HG03103 (cell line): Measurements from ENCODE around the gene PLIN4.
"Not testable (repeated sequence)": the region's sequence is repeated elsewhere in the genome, so short reads cannot be mapped to it uniquely, and the experiment has no call there.

Experiments used
- ATAC-seq: cut with Tn5 transposase; IDR thresholded peaks from one replicate; pipeline ENCODE4 v1.9.1; 2021; ENCODE audit warnings: low read depth; ENCODE audit not compliant: unreplicated experiment

PLIN4 gene

GRCh38 chr19:4518345-4519171 is at the start of gene PLIN4:
Gene PLIN4, minus strand, starts transcription at chr19:4518486. Its CDS starts 214 bp downstream, at chr19:4518272.
- ATAC-seq, result no peak

GRCh38 chr19:4567584-4568071 is 49.3 kb upstream of the PLIN4 start:
- no peak for ATAC-seq

GRCh38 chr19:4566402-4567051 is 48.2 kb upstream of the PLIN4 start:
- ATAC-seq, result no peak

- not testable (repeated sequence) for ATAC-seq
Observed at GRCh38 chr19:4563562-4563961, 45.3 kb upstream of the PLIN4 start.

- ATAC-seq, result not testable (repeated sequence)
Observed at GRCh38 chr19:4562085-4562484, 43.8 kb upstream of the PLIN4 start.

GRCh38 chr19:4559569-4559968 is 41.3 kb upstream of the PLIN4 start, which contains the start of gene SEMA6B:
Gene SEMA6B, minus strand, starts transcription at chr19:4559684. Its CDS starts 1,227 bp downstream, at chr19:4558457.
- no peak for ATAC-seq

GRCh38 chr19:4557971-4558941 is 40.0 kb upstream of the PLIN4 start:
- no peak for ATAC-seq

- ATAC-seq, result no peak
Observed at GRCh38 chr19:4557144-4557970, 39.1 kb upstream of the PLIN4 start.

GRCh38 chr19:4556597-4557127 is 38.4 kb upstream of the PLIN4 start:
- no peak for ATAC-seq

GRCh38 chr19:4555657-4556561 is 37.6 kb upstream of the PLIN4 start:
- no peak for ATAC-seq

- ATAC-seq, result no peak
Observed at GRCh38 chr19:4554717-4555116, 36.4 kb upstream of the PLIN4 start.

- ATAC-seq, result no peak
Observed at GRCh38 chr19:4553775-4554174, 35.5 kb upstream of the PLIN4 start.

GRCh38 chr19:4553092-4553695 is 34.9 kb upstream of the PLIN4 start:
- ATAC-seq, result no peak

- ATAC-seq, result no peak
Observed at GRCh38 chr19:4552525-4552819, 34.2 kb upstream of the PLIN4 start.

GRCh38 chr19:4550479-4551050 is 32.3 kb upstream of the PLIN4 start:
- no peak for ATAC-seq

- no peak for ATAC-seq
Observed at GRCh38 chr19:4550018-4550417, 31.7 kb upstream of the PLIN4 start.

- no peak for ATAC-seq
Observed at GRCh38 chr19:4548238-4548584, 29.9 kb upstream of the PLIN4 start.
